Endothelial cell of umbilical vein (primary cell): ENCODE measurements around the gene ANO4.

Source experiments
- CTCF ChIP-seq, 2 donors: IDR thresholded peaks; 1 replicate in 1 of 2; 2 replicates in 1 of 2; pipeline ENCODE4 v1.5.1; 2011; ENCODE audit warnings: low read length in 2 of 2, mild to moderate bottlenecking in 2 of 2, moderate library complexity in 2 of 2, control low read depth in 1 of 2, inconsistent platforms in 1 of 2, low read depth in 1 of 2; ENCODE audit not compliant: insufficient read depth in 1 of 2; ENCODE audit errors: extremely low read depth in 1 of 2
- MYC ChIP-seq: IDR thresholded peaks from one replicate; pipeline ENCODE4 v1.6.1; 2011; ENCODE audit warnings: mild to moderate bottlenecking, low read depth, low read length
- POLR2A ChIP-seq: IDR thresholded peaks from 2 replicates; pipeline ENCODE4 v1.6.1; 2012; ENCODE audit warnings: low read depth, mild to moderate bottlenecking, control low read depth, low read length

- TF ChIP-seq CTCF (IDR thresholded peaks at IDR 0.05; ENCODE audit: extremely low read depth in 1 of 2, insufficient read depth in 1 of 2, low read depth in 1 of 2, low read length in 2 of 2) (no peak), POLR2A (no peak), MYC (no peak)
These were observed 5.2 kb downstream of the ANO4 start for GRCh38 chr12:100799770-100800169.
